ENCODE results near the gene NAPG.
A peak's percentile ranks its signal among the peaks of the same experiment; 100 is the strongest.
"Not testable (repeated sequence)": the region's sequence is repeated elsewhere in the genome, so short reads cannot be mapped to it uniquely, and the experiment has no call there.

Gene NAPG

DNA sequence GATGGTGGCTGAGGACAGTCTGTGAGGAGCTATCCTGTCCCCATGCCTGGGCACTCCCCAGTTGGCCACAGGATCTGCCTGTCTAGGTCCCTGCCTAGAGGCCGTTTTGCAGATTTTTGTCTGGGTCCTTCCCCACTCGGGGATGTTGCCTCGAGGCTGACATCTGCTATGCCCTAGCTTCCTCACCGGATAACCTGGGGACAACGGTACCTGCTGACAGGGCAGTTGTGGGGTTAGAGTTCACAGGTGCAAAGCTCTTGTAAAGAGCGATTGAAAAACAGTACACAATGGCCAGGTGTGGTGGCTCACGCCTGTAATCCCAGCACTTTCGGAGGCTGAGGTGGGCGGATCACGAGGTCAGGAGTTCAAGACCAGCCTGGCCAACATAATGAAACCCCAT is 30.4 kb downstream of the NAPG start:
- not testable (repeated sequence) for DNase-seq

DNA sequence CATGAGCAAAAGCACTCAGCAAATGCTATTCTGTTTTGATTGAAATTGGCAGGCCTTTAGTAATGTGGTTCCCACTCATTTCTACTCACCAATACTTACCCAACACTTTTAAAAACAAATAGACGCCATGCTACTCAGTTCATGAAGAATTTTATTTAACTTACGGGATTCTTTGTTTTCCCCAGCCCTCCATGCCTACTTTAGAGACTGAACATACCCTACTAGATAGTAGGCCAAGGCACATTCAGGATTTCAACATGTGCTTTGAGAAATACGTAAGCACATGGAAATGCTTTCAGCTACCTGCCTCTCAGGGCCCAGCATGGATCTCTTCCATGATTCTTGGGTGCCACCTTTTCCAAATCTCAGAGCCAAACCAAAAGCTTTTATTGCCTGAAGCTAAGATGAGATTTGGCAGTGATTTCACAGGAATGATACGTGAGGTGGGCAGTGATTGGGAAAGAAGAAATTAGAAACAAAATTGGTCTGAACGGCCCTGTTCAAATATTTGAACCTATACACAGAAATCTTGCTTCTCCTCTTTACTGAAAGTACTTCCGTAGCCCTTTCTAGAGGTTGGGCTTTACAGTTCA is 31.4 kb downstream of the NAPG start:
- no peak for DNase-seq

DNA sequence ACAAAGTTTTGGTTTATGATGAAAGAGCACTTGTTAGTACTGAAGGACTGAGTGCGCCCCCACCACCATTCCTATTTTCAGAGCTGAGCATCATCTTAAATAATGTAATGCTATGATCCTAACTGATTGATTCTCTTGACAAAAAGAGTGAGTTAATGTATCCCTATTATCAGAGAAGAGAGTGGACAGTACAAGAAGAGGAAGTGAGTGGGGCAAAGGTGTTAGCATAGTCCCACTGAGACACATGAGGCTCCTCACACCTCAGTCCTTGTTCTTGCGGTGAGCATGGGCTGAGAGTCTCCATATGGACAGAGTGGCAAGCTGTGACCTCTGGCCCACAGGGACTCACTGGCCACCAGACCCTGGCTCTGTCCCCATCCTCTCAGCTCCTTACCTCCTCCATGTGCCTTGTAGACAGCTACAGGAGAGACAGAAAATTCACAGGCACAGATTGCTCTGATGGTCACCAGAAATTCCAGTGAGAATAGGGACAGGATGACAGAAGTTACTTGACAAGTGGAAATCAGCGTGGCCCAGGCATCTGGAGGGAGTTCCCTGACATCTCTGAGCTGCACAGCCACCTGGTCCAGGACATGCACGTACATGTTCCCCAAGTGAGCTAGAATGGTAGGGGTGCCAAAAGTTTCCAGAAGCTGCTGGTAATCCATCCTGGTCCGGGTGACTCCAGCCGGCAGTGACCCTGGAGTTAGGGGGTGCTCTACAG is 32.6 kb downstream of the NAPG start:
- DNase-seq = no peak

DNA sequence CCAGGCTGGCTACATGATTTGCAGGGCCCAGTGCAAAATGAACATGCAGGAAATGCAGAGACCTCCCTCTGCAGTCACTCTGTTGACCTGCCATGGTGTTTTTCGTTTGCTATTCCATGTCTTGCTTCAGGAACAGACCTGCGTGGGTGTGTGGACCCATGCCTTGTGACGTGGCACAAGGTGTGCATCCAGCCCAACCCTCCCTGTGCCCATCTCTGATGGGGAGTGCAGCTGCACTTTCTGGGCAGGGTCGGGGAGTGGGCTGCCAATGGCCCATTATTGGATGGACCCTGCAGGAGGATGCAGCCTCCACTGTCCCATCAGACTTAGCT is 33.1 kb downstream of the NAPG start:
- DNase-seq = no peak

DNA sequence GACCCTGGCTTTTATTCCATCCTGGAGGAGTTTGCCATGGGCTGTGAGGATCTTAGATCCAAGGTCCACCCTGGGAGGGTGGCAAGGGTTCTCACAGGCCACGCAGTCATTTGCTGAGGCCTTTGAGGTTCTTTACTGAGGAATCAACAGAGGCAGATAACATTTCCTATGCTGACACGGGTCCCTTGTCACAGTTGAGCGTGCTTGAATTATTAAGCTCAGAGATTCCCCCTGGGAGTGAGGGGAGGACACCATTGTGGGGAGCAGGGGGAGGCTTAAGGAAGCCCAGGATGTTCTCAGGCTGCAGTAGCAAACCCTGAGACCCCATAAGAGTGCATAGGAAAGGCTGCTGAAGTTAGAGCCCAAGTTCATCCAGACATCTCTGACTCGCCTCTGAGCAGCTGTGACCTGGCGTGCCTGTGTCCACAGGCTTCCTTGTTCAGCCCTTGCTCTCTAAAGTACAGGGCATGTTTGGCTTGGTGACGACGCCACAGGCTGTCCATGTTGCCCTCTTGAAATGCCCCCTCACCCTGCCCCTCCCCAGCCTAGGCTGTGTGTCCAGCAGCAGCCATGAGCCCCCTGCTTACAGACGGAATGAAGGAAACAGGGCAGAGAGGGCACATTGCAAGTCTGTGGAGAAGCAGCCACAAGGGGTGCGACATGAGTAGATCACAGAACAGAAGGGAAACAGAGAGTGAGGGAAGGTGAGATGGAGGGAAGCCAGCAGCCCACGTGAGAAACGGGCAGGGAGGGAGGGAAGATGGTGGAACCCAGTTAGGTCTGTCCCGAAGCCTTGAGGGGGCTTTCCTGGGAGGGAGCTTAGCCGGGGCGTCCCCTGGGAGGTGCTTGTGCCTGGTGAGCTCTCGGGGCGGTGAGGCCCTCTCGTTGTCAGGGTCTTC is 34.0 kb downstream of the NAPG start:
- peak in 1 of 2 experiments; percentile 25 for DNase-seq

DNA sequence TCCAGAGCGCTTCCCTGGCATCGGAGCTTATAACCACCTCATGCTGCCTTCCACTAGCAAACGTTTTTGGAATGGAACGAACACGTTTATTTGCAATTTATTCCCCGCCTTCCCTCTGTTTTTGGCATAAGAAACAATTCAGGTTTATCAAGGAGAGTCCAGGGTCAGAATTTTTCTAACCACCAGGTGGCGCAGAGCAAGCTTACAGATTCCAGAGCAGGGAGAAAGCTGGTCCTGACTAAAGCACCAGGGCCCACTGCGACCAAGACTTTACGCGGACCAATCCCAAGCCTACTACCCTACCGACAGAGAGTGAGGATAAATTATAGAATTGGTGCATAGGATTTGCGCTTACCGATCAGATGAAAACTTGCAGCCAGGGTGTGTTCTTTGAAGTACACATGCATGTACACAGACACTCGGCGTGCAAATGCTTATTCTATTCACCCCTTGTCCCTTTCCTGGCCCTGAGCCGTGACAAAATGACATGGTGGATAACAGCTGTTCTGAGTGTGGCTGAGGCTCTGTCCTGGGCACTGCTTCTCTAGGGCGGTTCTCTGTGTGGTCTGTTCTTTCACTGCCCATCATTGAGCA is 34.7 kb downstream of the NAPG start:
- DNase-seq = peak; percentile 2 to 77

DNA sequence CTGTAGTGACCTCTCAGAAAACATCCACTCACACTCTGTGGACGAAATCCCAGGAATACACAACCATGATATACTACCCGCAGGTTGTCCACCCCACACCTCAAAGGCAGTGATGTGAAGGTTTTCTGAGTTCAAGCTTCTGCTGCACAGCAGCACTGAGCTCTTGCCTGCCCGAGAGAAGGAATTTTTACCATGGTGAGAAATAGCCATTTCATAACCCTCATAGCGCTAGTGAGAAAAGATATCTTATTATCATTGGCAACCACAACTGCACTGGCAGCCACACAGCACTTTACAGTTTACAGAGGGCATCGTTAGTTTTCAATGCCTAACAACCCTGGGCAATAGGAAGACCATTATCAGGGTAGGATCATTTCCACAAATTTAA is 36.9 kb downstream of the NAPG start:
- no peak for DNase-seq

DNA sequence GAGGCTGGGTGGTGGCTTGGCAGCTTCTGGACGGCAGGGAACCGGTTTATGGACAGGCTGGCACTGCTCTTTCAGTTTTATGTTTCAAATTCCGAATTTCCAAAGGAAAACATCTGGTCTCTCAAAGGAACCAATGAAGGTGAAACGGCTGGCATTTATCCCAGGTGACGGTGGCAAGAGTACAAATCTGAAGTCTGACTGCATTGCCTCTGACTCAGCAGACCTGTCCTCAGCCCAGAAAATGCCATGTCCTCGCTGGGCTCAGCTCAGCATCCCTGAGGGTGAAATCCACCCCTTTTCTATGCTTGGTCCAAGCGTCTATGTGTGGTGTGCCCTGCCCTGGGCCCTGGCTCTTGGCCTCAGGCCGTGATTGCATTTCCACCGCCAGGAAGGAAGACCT is 38.1 kb downstream of the NAPG start:
- no peak for DNase-seq

DNA sequence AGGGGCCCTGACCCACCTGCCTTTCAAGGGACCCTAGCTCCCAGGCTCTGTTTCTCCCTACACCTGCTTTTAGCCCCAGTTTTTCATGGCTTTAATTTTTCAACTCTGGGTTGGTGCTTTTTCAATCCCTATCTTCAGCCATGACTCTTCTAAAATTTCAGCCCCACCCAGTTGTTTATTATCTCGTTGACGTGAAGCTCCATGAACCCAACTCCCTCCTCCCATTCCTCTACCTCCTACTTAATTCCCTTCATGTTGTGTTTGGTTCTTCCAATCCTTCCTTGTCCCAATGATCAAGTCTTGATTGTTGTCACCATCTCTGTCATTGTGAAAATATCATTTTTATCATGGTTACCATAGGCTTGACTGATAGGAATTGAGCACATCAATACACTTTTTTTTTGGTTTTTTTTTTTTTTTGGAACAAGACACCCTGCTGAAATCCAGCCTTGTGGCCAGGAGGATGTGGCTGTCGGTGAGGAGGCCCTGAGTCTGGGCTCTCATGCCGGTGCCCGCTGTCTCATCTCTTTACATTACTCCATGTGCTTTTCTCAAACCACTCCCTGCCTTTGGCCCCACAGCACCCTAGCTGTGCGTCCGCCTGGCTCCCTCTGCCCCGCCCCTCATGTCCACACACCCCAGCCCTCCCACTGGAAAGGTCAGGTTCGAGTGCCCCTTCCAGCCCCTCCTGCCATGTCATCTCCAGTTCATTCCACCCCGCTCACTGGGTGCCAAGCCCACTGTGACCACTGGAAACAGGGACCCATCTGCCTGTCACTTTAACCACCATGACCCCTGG is 39.3 kb downstream of the NAPG start:
- DNase-seq = no peak

DNA sequence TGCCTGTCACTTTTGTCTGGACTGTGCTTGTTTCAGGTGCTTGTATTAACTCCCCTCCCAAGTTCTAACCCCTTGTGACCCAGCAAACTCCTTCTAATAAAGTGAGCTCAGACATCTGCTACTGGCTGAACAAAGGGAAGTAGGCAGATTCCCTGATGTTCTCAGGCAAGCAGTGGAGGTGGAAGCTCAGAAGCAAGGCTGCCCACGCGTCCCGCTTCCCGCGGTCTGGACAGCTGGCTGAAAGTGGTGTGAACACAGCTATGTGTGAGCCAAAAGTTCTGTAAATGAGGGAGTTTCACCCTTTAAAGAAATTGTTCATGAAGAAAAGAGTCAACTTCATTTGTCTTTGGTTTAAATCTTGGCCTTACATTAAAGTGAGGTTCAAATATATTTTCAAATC is 40.0 kb downstream of the NAPG start:
- DNase-seq = no peak

DNA sequence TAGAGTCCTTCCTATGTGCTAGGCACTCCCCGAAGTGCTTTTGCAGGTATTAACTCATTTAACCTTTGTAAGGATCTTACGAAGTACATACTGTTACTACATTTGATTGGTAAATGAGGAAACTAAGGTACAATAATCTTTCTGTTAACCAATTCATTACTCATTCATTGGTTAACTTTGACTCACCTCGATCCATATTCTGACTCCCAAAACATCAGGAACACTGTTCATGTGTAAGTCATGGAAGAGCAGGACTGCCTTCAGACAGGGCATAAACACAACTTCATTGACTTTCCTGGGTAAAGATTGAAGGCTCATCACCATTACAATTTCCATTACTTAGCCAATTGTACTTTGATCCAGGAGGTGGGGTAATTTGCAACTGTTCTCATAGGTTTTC is 40.6 kb downstream of the NAPG start:
- DNase-seq = no peak

DNA sequence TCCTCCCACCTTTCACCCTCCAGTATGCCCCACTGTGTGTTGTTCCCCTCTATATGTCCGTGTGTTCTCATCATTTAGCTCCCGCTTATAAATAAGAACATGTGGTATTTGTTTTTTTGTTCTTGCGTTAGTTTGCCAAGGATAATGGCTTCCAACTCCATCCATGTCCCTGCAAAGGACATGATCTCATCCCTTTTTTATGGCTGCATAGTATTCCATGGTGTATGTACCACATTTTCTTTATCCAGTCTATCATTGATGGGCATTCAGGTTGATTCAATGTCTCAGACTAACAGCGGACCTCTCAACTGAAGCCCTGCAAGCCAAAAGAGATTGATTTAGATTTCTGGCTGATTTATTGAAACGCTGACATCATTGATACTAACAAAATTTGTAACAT is 44.1 kb downstream of the NAPG start:
- not testable (repeated sequence) for DNase-seq

DNA sequence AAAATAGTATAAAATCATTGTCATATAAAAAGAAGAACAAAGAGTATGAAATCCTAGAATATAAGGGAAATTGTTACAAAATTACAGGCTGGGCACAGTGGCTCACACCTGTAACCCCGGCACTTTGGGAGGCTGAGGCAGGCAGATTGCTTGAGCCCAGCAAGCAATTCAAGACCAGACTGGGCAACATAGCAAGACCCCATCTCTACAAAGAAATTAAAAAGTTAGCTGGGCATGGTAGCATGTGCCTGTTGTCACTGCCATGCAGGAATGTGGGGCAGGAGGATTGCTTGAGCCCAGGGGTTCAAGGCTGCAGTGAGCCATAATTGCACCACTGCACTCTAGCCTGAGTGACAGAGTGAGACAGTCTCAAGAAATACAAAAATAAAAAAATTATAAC is 44.8 kb downstream of the NAPG start:
- DNase-seq = no peak

DNA sequence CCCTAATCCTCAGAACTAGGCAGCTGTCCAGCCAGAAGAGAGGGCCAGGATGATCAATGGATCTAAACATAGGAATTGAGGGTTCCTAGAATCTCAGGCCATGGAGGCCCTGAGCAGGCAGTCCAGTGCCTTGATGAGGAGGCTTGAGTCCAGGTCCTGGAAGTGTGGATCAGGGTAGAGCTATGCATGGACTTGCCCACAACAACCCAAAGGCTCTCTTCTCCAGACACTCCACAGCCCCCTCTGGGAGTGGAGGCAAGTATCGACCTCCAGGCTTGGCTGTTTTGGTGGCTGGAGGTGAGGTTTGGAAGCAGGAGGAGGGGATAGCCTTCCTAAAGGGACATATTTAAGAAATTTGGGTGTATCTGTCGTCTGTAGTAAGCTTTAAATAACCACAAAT is 45.7 kb downstream of the NAPG start:
- DNase-seq = no peak

DNA sequence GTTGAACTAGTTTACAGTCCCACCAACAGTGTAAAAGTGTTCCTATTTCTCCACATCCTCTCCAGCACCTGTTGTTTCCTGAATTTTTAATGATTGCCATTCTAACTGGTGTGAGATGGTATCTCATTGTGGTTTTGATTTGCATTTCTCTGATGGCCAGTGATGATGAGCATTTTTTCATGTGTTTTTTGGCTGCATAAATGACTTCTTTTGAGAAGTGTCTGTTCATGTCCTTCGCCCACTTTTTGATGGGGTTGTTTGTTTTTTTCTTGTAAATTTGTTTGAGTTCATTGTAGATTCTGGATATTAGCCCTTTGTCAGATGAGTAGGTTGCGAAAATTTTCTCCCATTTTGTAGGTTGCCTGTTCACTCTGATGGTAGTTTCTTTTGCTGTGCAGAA is 47.4 kb downstream of the NAPG start:
- not testable (repeated sequence) for DNase-seq

DNA sequence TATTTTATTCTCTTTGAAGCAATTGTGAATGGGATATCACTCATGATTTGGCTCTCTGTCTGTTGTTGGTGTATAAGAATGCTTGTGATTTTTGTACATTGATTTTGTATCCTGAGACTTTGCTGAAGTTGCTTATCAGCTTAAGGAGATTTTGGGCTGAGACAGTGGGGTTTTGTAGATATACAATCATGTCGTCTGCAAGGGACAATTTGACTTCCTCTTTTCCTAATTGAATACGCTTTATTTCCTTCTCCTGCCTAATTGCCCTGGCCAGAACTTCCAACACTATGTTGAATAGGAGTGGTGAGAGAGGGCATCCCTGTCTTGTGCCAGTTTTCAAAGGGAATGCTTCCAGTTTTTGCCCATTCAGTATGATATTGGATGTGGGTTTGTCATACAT is 48.6 kb downstream of the NAPG start:
- not testable (repeated sequence) for DNase-seq

DNA sequence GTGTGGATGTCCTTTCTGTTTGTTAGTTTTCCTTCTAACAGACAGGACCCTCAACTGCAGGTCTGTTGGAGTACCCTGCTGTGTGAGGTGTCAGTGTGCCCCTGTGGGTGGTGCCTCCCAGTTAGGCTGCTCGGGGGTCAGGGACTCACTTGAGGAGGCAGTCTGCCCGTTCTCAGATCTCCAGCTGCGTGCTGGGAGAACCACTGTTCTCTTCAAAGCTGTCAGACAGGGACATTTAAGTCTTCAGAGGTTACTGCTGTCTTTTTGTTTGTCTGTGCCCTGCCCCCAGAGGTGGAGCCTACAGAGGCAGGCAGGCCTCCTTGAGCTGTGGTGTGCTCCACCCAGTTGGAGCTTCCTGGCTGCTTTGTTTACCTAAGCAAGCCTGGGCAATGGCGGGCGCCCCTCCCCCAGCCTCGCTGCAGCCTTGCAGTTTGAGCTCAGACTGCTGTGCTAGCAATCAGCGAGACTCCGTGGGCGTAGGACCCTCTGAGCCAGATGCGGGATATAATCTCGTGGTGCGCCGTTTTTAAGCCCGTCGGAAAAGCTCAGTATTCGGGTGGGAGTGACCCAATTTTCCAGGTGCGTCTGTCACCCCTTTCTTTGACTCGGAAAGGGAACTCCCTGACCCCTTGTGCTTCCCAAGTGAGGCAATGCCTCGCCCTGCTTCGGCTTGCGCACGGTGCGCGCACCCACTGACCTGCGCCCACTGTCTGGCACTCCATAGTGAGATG is 52.2 kb downstream of the NAPG start:
- not testable (repeated sequence) for DNase-seq

DNA sequence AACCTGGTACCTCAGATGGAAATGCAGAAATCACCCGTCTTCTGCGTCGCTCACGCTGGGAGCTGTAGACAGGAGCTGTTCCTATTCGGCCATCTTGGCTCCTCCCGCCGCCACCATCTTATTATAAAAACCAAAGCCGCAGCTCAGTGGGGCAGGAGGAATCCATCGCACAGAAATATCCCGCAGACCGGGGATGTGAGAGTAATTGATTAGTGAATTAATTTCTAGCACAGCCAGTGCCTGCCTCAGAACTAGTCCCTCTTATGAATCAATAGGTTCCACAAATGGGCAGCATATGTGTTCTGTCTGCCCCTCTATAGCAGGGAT is 52.7 kb downstream of the NAPG start:
- DNase-seq = not testable (repeated sequence)

DNA sequence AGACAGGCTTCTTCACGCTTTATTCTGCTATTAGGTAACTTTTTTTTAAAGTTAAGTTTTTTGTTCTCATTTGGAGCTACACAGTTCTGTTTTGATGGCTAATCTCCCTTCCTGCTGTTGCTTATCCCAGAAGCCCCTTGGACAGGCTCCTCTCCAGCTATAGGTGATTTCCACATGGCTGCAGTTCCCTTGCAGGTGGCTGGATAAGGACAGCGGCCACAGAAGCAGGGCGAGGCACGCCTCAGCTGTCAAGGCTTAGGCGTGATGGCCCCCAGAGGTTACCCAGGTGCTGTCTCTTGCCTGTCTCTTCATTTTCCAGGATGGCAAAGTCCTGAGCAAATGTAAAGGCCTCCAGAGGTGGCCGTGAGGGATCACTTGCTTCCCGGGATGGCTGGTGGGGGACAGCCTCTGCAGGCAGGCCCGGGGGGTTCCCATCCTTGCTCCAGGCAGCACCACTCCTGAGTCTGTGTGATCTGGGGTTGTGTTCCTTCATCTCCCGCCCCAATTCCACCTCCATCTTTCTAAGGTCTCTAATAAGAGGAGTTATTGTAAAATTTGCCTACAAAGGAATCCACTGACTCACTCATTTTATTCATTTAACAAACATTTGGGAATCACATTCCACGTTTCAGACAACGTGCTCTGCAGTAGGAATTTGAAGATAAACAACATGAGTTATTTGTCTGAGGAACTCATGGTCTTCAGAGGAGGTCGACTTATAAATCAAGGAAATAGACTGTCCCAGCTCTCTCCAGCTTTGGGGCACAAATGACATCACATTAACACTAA is 53.4 kb downstream of the NAPG start:
- no peak for DNase-seq

DNA sequence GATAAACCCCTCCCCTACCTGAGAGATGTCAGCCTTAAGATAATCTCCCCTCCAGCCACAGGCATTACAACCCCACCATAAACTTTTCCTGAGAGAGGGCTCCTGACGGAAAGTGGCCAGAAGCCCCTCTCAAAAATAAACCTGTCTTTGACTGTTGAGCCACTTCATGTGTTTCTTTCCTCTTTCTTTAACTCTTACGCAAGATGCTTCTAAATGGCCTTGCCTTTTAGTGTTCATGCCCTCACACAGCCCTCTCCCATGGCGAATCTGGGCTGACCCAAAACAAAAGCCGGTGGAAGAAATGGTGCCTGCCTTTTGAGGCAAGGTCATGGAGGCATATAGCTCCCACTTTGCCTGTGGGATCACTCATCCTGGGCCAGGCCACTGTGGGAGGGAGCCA is 54.4 kb downstream of the NAPG start:
- DNase-seq = no peak

DNA sequence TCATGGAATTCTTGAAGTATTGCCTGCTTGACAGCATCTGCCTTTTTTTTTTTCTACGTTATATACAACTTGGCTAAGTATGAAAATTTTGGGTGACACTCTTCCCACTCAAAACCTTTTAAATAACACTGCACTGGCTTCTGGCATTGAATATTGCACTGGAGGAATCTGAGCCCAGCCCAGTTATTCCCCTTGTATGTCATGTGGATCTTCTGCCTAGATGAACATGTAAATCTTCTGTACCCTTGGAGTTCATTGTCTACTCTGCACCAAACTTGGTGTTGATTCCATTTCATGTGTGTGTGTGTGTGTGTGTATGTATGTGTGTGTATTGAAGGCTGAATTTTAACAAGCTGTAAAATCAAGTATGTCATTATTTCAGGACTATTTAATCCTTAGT is 59.4 kb downstream of the NAPG start:
- DNase-seq = no peak
